ENCODE results near the gene GRM4.

The GRM4 gene

DNA sequence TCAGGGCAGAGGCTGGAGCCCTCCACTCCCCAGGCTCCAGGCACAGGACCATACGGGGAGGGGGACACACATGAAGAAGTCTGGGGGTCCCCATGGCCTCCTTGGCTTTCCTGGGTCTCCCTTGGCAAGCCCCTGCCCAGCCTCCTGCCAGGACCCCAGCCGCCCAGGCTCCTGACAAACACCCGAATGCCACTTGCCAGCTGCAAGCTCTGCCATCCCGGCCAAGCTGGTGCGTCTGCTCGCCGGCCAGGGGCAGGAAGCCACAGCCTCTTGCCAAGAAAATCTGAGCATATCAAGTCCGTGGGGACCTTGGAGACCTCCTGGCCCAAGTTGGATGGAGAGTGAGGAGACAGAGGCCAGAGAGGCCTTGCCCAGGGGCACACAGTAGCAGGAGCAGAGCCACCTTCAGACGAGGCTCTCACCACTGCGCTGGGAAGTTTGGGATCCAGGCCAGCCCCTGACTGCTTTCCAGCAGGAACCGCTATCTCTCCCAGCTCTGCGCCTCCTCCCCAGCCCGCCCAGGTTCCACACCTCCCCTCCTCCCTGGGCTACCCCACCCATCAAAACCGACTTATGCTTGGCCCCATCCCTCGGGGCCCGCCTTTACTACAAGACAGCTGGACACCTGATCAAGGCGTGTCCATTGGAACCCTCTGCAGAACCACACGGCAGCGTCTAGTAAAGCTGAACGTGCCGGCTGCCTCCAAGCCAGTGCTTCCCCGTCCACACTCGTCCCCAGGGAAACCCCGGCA is 80.2 kb downstream of the GRM4 start:
- no peaks in the 10 kb centered on the region for H3K9me3 ChIP-seq (ENCODE audit: low read length)
- H3K36me3 ChIP-seq (ENCODE audit: insufficient read depth, low read length), result no peaks in the 10 kb centered on the region
- no peak overlapping the region for H3K27ac ChIP-seq (ENCODE audit: low read depth, low read length)
- H3K4me3 ChIP-seq (ENCODE audit: low read depth in 1 of 2, low read length in 2 of 2), result no peak overlapping the region
- peaks cover 0 to 69% of the 10 kb centered on the region in 2 donors for H3K27me3 ChIP-seq (ENCODE audit: control insufficient read depth in 1 of 2, insufficient read depth in 2 of 2, low read length in 2 of 2)
- H3K4me1 ChIP-seq (ENCODE audit: insufficient read depth, low read length), result peaks cover 8% of the 10 kb centered on the region
- no peak overlapping the region for H3K9ac ChIP-seq (ENCODE audit: low read length)

GRCh38 chr6:34064675-34065074 is 81.2 kb downstream of the GRM4 start:
- Histone ChIP-seq H3K4me3 (ENCODE audit: low read depth in 1 of 2, low read length in 2 of 2) (no peak overlapping the region), H3K9me3 (ENCODE audit: low read length) (no peaks in the 10 kb centered on the region), H3K36me3 (ENCODE audit: insufficient read depth, low read length) (no peaks in the 10 kb centered on the region), H3K9ac (ENCODE audit: low read length) (no peak overlapping the region), H3K27ac (ENCODE audit: low read depth, low read length) (no peak overlapping the region), H3K4me1 (ENCODE audit: insufficient read depth, low read length) (peaks cover 8% of the 10 kb centered on the region), H3K27me3 (ENCODE audit: control insufficient read depth in 1 of 2, insufficient read depth in 2 of 2, low read length in 2 of 2) (peaks cover 0 to 72% of the 10 kb centered on the region in 2 donors)

DNA sequence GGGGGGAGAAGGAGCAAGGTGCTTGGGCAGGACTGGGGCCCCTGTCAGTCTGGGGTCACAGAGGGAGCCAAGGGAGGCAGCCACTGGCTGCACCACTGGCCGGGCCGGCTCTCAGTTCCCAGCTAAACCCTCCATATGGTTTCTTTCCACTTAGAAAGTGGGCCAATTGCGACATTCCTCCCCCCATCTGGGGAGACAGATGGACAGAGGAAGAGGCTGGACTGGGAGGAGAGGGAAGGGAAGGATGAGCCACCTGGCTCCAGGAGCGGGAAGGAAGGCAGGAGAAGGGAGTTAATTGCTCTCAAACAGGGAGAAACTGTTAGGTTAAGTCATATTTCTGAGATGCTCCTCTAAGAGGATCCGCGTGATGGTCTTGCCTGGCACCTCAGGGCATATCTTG is 82.2 kb downstream of the GRM4 start:
- no peak overlapping the region for H3K4me3 ChIP-seq (ENCODE audit: low read depth in 1 of 2, low read length in 2 of 2)
- H3K9ac ChIP-seq (ENCODE audit: low read length), result no peak overlapping the region

GRCh38 chr6:34062815-34063214 is 83.1 kb downstream of the GRM4 start:
- H3K27ac ChIP-seq (ENCODE audit: low read depth, low read length), result no peak overlapping the region
- no peaks in the 10 kb centered on the region for H3K36me3 ChIP-seq (ENCODE audit: insufficient read depth, low read length)
- H3K4me1 ChIP-seq (ENCODE audit: insufficient read depth, low read length), result peaks cover 8% of the 10 kb centered on the region
- H3K27me3 ChIP-seq (ENCODE audit: control insufficient read depth in 1 of 2, insufficient read depth in 2 of 2, low read length in 2 of 2), result peaks cover 0 to 62% of the 10 kb centered on the region in 2 donors
- no peak overlapping the region for H3K9ac ChIP-seq (ENCODE audit: low read length)
- H3K9me3 ChIP-seq (ENCODE audit: low read length), result no peaks in the 10 kb centered on the region
- no peak overlapping the region for H3K4me3 ChIP-seq (ENCODE audit: low read depth in 1 of 2, low read length in 2 of 2)

More for the DNA sequence above, 82.2 kb downstream of the GRM4 start:
- Histone ChIP-seq H3K9me3 (ENCODE audit: low read length) (no peaks in the 10 kb centered on the region), H3K27me3 (ENCODE audit: control insufficient read depth in 1 of 2, insufficient read depth in 2 of 2, low read length in 2 of 2) (peaks cover 0 to 71% of the 10 kb centered on the region in 2 donors), H3K27ac (ENCODE audit: low read depth, low read length) (no peak overlapping the region), H3K4me1 (ENCODE audit: insufficient read depth, low read length) (peaks cover 8% of the 10 kb centered on the region), H3K36me3 (ENCODE audit: insufficient read depth, low read length) (no peaks in the 10 kb centered on the region)

GRCh38 chr6:34062156-34062555 is 83.7 kb downstream of the GRM4 start:
- H3K27ac ChIP-seq (ENCODE audit: low read depth, low read length), result no peak overlapping the region
- peaks cover 8% of the 10 kb centered on the region for H3K4me1 ChIP-seq (ENCODE audit: insufficient read depth, low read length)
- H3K36me3 ChIP-seq (ENCODE audit: insufficient read depth, low read length), result no peaks in the 10 kb centered on the region
- peaks cover 0 to 58% of the 10 kb centered on the region in 2 donors for H3K27me3 ChIP-seq (ENCODE audit: control insufficient read depth in 1 of 2, insufficient read depth in 2 of 2, low read length in 2 of 2)
- H3K9me3 ChIP-seq (ENCODE audit: low read length), result no peaks in the 10 kb centered on the region
- H3K4me3 ChIP-seq (ENCODE audit: low read depth in 1 of 2, low read length in 2 of 2), result no peak overlapping the region
- H3K9ac ChIP-seq (ENCODE audit: low read length), result no peak overlapping the region

DNA sequence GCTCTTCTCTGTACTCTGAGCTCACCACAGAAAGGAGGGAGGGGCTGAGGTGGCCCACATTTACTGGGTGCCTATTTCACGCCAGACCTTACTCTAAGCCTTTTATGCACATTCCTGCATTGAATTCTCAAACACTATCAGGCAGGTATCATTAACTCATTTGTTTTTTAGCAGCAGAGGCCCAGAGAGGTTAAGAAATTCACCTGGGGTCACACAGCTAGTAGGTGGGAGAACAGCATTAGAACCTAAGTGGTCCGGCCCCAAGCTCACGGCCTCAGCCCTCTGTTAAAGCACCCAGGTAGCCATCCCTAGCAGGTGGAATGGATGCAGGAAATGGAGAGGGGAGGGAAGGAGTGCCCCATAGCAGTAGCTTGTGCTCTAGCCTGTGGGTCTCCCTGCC is 84.5 kb downstream of the GRM4 start:
- Histone ChIP-seq H3K27me3 (ENCODE audit: control insufficient read depth in 1 of 2, insufficient read depth in 2 of 2, low read length in 2 of 2) (peaks cover 0 to 50% of the 10 kb centered on the region in 2 donors), H3K27ac (ENCODE audit: low read depth, low read length) (no peak overlapping the region), H3K4me3 (ENCODE audit: low read depth in 1 of 2, low read length in 2 of 2) (no peak overlapping the region), H3K9ac (ENCODE audit: low read length) (no peak overlapping the region), H3K9me3 (ENCODE audit: low read length) (no peaks in the 10 kb centered on the region), H3K36me3 (ENCODE audit: insufficient read depth, low read length) (no peaks in the 10 kb centered on the region), H3K4me1 (ENCODE audit: insufficient read depth, low read length) (peaks cover 8% of the 10 kb centered on the region)

- Histone ChIP-seq H3K36me3 (ENCODE audit: insufficient read depth, low read length) (no peaks in the 10 kb centered on the region), H3K9ac (ENCODE audit: low read length) (no peak overlapping the region), H3K9me3 (ENCODE audit: low read length) (no peaks in the 10 kb centered on the region), H3K27me3 (ENCODE audit: control insufficient read depth in 1 of 2, insufficient read depth in 2 of 2, low read length in 2 of 2) (peaks cover 0 to 38% of the 10 kb centered on the region in 2 donors), H3K4me1 (ENCODE audit: insufficient read depth, low read length) (no peaks in the 10 kb centered on the region), H3K27ac (ENCODE audit: low read depth, low read length) (no peak overlapping the region), H3K4me3 (ENCODE audit: low read depth in 1 of 2, low read length in 2 of 2) (no peak overlapping the region)
These were observed 86.0 kb downstream of the GRM4 start for GRCh38 chr6:34059914-34060313.

DNA sequence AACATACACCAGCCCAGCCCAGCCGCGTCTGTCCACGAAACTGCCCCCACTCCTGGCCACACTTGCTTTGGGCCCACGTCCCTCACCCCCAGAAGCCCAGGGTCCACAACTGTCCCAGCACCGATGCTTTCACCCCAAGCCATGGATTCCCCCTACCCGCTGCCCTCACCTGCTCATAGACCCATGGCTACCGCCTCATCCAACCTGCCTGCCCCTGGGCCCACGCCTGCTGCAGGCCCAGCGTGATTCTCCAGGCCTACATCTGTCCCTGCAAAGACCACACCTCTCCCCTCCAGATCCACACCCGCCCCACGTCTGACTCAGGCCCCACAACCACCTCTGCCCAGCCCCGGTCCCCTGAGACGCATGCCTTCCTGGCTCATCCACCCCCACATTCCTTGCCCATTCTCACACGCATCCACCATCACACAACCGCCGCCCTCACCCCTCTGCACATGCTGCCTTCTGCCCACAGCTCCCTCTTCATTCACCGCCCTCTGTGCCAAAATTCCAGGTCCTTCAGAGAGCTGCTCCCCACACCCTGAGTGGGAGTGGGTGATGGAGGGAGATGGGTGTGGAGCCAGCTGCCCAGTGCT is 86.7 kb downstream of the GRM4 start:
- H3K4me1 ChIP-seq (ENCODE audit: insufficient read depth, low read length), result no peaks in the 10 kb centered on the region
- H3K4me3 ChIP-seq (ENCODE audit: low read depth in 1 of 2, low read length in 2 of 2), result no peak overlapping the region
- H3K27ac ChIP-seq (ENCODE audit: low read depth, low read length), result no peak overlapping the region
- H3K9ac ChIP-seq (ENCODE audit: low read length), result no peak overlapping the region
- no peaks in the 10 kb centered on the region for H3K36me3 ChIP-seq (ENCODE audit: insufficient read depth, low read length)
- peaks cover 0 to 31% of the 10 kb centered on the region in 2 donors for H3K27me3 ChIP-seq (ENCODE audit: control insufficient read depth in 1 of 2, insufficient read depth in 2 of 2, low read length in 2 of 2)
- no peaks in the 10 kb centered on the region for H3K9me3 ChIP-seq (ENCODE audit: low read length)

- peaks cover 0 to 17% of the 10 kb centered on the region in 2 donors for H3K27me3 ChIP-seq (ENCODE audit: control insufficient read depth in 1 of 2, insufficient read depth in 2 of 2, low read length in 2 of 2)
- H3K27ac ChIP-seq (ENCODE audit: low read depth, low read length), result no peak overlapping the region
- no peaks in the 10 kb centered on the region for H3K36me3 ChIP-seq (ENCODE audit: insufficient read depth, low read length)
- no peaks in the 10 kb centered on the region for H3K4me1 ChIP-seq (ENCODE audit: insufficient read depth, low read length)
- H3K9ac ChIP-seq (ENCODE audit: low read length), result no peak overlapping the region
- H3K4me3 ChIP-seq (ENCODE audit: low read depth in 1 of 2, low read length in 2 of 2), result no peak overlapping the region
- H3K9me3 ChIP-seq (ENCODE audit: low read length), result no peaks in the 10 kb centered on the region
These were observed 88.1 kb downstream of the GRM4 start for GRCh38 chr6:34057790-34058189.

- Histone ChIP-seq H3K9me3 (ENCODE audit: low read length) (no peaks in the 10 kb centered on the region), H3K36me3 (ENCODE audit: insufficient read depth, low read length) (no peaks in the 10 kb centered on the region), H3K4me1 (ENCODE audit: insufficient read depth, low read length) (no peaks in the 10 kb centered on the region), H3K27ac (ENCODE audit: low read depth, low read length) (no peak overlapping the region), H3K9ac (ENCODE audit: low read length) (no peak overlapping the region), H3K4me3 (ENCODE audit: low read depth in 1 of 2, low read length in 2 of 2) (no peak overlapping the region), H3K27me3 (ENCODE audit: control insufficient read depth in 1 of 2, insufficient read depth in 2 of 2, low read length in 2 of 2) (peaks cover 0 to 11% of the 10 kb centered on the region in 2 donors)
These were observed 88.7 kb downstream of the GRM4 start for GRCh38 chr6:34057191-34057590.

DNA sequence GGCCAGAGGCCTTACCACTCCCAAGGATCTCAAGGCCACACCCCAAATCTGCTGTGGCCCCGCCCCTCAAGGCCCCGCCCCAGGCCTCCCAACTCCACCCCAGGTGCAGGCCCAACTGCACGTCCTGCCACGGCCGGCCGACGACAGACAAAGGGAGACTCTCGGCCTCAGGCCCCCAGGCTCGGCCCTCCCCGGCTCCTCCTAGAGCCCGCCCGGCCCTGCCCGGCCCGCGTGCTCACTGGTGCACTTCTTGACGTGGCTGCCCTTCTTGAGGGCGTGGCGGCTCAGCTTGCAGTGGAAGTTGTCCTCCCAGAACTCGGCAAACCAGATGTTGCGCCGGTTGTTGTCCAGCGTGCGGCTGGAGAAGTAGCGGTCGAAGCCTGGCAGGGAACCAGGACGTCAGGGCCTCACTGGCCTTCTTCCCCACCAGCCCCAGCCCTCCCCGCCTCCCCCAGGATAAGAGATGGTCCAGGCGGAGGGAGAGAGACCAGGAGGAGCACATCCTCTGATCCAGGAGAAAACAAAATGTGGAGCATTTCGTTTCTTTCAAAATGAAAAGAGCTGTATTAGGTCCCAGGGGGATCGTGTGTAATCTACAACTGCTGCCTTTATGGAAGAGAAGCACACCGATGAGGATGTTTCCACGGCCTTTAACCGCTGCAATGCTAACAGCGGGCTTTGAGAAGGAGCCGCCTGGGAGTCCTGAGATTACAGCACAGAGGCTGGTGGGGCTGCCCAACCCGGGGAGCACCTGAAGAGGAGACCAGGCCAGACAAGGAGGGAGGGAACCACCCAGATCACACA is 89.4 kb downstream of the GRM4 start:
- Histone ChIP-seq H3K4me1 (ENCODE audit: insufficient read depth, low read length) (no peaks in the 10 kb centered on the region), H3K4me3 (ENCODE audit: low read depth in 1 of 2, low read length in 2 of 2) (no peak overlapping the region), H3K27me3 (ENCODE audit: control insufficient read depth in 1 of 2, insufficient read depth in 2 of 2, low read length in 2 of 2) (peaks cover 0 to 6% of the 10 kb centered on the region in 2 donors), H3K36me3 (ENCODE audit: insufficient read depth, low read length) (no peaks in the 10 kb centered on the region), H3K9ac (ENCODE audit: low read length) (no peak overlapping the region), H3K9me3 (ENCODE audit: low read length) (no peaks in the 10 kb centered on the region), H3K27ac (ENCODE audit: low read depth, low read length) (no peak overlapping the region)

Data from muscle layer of colon (tissue), 2 donors.